HG03565 (cell line): ENCODE results near the gene TRIM56.
"Not testable (repeated sequence)": the region's sequence is repeated elsewhere in the genome, so short reads cannot be mapped to it uniquely, and the experiment has no call there.

Experiments used
- ATAC-seq: cut with Tn5 transposase; IDR thresholded peaks from one replicate; pipeline ENCODE4 v1.9.1; 2021; ENCODE audit warnings: mild to moderate bottlenecking, moderate library complexity; ENCODE audit not compliant: unreplicated experiment

TRIM56 gene

DNA sequence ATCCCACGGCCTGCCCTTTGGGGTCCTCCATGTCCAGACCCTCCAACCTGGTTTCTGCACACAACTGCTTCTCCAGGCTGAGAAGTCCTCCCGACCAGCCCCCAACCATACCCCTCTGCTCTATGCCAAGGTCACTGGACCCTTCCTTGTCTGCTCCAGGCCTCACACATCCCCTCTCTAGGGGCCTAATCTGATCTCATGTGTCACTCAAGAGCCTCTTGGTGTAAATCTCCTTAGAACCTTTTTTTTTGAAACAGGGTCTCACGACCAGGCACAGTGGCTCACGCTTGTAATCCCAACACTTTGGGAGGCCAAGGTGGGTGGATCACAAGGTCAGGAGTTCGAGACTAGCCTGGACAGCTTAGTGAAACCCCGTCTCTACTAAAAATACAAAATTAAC, 24.1 kb downstream of the TRIM56 start:
- ATAC-seq, result no peak

DNA sequence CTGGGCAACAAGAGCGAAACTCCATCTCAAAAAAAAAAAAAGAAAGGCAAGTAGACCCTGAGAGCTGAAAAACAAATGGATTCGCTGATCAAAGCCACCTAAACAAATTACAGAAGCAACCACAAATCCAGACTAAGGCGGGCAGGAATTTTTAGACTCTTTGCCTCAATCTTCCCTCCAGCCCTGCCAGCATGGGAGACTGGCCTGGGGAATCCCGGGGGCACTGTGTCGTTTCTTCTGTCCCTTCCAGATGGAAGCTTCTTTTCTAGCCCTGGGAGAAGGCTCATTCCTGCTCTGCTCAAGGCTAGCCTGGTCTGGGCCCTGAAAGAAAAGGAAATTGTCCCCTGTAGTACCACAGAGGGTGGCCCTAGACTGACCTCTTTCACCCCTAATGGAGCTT, 26.0 kb downstream of the TRIM56 start:
- no peak for ATAC-seq

DNA sequence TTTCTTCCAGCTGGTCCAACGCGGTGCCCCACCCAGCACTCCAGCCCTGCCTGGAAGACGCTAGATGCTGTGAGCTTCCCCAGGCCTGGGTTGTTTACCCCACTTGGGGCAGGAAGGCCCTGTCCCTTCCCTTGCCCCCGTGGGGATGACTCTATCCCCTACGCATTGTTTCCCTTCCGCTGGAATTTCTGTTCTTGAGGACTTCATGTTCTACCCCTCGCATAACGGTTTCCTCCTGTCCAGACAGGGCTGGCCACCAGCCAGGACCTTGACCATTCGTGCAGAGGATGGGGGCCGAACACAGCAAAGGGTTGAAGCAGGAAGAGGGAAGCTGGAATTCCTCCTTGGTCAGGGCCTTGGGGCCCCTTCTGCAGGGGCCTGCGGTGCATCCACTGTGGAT, 27.0 kb downstream of the TRIM56 start:
- no peak for ATAC-seq

DNA sequence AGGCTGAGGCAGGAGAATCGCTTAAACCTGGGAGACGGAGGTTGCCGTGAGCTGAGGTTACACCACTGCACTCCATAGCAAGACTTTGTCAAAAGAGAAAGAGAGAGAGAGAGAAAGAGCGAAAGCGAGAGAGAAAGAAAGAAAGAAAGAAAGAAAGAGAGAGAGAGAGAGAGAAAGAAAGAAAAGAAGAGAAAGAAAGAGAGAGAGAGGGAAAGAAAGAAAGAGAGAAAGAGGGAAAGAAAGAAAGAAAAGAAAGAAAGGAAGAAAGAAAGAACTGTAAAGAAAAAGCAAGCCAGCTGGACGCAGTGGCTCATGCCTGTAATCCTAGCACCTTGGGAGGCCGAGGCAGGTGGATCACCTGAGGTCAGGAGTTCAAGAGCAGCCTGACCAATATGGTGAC, 27.9 kb downstream of the TRIM56 start:
- ATAC-seq, result not testable (repeated sequence)

DNA sequence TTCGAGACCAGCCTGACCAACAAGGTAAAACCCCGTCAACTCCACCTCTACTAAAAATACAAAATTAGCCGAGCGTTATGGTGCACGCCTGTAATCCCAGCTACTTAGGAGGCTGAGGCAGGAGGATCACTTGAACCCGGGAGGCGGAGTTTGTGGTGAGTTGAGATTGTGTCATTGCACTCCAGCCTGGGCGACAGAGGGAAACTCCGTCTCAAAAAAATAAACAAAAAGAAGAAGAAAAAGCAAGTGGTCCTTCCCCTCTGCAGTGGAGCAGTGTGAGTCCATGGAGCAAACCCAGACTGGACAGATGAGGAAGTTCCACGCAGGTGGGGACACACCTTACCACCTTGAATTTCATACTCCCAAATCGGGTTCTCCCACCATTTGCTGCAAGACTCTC, 28.6 kb downstream of the TRIM56 start:
- no peak for ATAC-seq

DNA sequence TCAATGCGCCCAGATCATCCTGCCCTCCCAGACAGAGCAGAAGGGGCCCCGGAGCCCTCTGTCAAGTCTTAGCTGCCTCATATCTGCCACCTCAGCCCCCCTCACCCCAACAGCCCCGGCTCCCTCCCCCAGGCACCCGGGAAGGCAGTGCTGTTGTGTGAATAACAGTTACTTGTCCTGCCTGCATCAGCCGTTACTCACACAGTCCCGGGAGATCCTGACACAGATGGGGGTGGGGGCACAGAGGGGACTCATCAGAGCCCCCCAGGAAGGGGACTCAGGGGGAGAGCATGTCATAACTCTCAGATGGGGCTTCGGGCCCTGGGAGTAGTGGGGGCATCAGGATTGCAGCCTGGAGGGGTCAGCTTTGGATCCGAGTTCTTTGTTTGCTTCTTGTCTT, 29.2 kb downstream of the TRIM56 start:
- ATAC-seq, result no peak

DNA sequence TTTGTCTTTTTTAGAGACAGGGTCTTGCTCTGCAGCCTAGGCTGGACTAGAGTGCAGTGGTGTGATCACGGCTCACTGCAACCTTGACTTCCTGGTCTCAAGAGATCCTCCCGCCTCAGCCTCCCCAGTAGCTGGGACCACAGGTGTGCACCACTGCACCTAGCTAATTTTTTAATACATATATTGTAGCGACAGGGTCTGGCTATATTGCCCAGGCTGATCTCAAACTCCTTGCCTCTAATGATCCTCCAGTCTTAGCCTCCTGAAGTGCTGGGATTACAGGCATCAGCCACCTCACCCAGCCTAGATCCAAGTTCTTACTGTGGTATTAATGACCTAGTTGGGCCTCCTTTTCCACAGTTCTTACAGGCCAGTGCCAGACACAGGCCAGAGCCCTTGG, 29.9 kb downstream of the TRIM56 start:
- no peak for ATAC-seq

DNA sequence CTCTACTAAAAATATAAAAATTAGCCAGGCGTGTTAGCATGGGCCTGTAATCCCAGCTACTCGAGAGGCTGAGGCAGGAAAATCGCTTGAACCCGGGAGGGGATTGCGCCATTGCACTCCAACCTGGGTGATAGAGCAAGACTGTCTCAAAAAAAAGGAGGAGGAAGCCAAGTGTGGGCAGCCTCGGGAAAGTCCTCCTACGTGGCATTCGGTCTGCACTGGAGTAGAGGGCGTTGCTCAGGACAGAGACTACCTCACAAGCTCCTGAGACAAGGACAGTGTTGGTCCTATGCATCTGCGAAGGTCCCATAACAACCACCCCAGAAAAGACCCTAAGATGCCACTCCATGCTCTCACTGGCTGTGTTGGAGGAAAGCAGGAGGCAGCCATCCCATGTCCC, 31.6 kb downstream of the TRIM56 start:
- no peak for ATAC-seq

DNA sequence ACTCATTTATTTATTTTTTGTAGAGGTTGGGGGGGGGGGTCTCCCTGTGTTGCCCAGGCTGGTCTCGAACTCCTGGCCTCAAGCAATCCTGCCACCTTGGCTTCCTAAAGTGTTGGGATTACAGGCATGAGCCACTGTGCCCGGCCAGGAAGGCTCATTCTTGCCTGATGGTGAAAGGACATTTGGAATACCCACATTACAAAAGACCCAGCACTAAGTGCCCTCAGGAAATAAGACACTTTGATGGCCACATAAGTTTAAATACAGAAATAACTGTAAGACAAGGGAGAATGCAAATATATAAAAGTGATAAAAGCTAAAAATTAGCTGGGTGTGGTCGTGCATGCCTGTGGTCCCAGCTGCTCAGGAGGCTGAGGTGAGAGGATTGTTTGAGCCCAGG, 33.6 kb downstream of the TRIM56 start:
- ATAC-seq, result no peak

DNA sequence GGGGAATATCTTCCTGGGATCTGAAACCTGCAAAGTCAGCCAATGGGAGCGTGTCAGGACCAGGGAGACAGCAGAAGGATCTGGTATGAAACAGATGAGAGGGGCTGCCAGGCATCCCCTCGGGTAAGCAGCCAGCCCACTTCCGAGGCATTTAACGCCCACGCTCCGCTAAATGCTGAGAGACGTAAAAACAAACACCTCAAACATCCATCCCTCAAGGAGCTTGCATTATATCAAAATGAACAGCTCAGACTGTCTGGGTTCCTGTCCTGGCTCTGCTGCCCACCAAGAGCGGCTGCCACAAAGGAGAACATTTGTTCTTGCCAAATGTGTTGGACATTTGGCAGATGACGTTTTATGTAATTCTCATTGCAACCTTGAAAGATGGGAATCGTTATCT, 34.6 kb downstream of the TRIM56 start:
- ATAC-seq, result no peak

DNA sequence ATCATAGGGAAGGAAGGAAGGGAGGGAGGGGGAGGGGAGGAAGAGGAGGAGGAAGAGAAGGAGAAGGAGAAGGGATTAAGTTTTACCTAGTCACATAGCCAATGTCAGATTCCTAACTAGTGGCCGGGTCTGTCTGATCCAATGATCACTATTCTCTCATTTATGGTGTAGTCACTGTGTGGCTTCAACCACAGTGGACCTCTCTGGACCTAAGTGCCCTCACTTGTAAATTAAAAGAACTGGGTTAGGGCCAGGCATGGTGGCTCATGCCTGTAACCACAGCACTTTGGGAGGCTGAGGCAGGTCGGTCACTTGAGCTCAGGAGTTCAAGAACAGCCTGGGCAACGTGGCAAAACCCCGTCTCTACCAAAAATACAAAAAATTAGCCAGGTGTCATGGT, 35.0 kb downstream of the TRIM56 start:
- ATAC-seq, result no peak

DNA sequence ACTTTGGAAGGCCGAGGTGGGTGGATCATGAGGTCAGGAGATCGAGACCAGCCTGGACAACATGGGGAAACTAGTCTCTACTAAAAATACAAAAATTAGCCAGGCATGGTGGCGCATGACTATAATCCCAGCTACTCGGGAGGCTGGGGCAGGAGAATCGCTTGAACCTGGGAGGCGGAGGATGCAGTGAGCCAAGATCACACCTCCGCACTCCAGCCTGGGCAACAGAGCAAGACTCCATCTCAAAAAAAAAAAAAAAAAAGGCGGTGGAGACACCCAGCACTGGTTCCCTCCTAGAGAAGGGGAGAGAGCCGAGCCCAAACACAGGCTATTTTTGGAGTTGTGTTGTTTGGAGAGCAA, 36.3 kb downstream of the TRIM56 start:
- not testable (repeated sequence) for ATAC-seq

DNA sequence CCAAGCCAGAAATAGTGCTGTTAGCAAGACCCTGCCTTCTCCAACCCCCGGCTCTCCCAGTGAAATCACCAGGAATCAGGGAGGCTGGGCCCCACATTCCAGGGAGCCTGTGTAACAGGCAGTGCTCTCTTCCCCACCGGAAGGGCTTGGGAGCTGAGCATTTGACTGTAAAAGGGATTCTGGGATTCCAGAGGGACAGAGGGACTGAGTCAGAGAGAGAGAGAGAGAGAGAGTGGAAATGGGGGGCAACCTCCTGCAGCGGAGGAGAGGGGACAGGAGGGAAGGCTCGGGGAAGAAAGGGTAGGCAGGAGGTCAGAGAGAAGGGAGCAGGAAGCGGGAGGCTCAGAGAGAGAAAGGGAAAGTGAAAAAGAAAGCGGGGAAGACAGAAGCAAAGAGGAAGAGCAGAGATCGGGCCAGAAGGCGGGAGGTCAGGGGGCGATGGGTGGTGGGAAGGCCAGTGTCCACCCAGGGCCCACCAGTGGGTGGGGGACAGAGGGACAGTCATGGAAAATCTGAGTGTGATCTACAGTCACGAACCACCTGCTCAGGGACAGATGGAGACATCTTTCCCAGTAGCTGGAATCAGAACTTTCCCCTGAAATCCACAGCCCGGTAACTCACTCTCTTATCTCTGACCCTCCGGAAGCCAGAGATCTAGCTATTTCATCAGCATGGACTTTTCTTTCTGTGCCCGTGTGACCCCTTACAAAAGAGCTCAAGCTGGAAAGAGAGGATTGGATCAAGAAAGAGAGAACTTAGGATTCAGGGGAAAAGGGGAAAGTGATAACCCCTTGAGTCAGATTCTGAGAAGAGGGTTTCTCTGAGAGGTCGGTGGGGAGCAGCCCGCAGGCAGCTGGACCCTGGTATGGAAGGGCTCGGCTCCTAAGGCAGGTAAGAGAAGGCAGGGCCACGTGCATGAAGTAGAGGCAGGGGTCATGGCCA, 37.0 kb downstream of the TRIM56 start:
- ATAC-seq, result no peak

DNA sequence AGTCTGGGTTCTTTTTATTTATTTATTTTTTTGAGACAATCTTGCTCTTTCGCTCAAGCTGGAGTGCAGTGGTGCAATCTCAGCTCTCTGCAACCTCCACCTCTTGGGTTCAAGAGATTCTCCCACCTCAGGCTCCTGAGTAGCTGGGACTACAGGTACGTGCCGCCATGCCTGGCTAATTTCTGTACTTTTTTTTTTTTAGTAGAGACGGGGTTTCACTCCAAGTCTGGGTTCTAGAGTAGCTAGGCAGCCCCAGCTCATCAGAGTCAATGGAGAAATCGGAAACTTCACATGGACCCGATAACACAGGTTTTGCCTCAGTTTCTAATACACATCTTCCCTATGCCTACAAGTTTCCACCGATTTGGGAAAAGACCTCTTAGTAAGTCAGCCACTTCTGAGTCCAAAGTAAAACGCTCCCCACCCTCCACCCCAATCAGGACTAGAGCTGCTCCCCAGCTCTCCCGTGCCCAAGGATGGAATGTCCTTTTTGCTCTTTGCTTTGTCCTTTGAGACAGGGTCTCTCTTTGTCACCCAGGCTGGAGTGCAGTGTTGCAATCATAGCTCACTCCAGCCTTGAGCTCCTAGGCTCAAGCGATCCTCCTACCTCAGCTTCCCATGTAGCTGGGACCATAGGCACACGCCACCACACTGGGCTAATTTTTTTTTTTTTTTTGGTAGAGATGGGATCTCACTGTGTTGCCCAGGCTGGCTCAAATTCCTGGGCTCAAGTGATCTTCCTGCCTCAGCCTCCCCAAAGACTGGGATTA, 37.8 kb downstream of the TRIM56 start:
- no peak for ATAC-seq

DNA sequence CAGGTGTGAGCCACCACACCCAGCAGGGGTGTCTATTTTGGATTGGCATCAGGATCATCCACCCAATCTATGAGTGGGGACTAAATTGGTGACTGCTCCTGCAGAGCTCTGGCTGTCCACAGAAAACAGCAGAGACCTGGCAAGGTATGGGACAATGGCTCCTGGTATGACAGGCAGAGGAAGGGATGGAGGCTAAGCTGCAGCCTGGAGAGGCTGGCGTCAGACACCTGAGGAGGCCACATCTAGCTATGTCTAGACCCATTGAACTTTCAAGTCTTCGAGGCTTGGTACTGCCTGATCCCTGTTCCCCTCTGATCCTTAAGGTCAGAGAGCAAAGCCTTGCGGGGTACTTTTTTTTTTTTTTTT, 38.4 kb downstream of the TRIM56 start:
- no peak for ATAC-seq

DNA sequence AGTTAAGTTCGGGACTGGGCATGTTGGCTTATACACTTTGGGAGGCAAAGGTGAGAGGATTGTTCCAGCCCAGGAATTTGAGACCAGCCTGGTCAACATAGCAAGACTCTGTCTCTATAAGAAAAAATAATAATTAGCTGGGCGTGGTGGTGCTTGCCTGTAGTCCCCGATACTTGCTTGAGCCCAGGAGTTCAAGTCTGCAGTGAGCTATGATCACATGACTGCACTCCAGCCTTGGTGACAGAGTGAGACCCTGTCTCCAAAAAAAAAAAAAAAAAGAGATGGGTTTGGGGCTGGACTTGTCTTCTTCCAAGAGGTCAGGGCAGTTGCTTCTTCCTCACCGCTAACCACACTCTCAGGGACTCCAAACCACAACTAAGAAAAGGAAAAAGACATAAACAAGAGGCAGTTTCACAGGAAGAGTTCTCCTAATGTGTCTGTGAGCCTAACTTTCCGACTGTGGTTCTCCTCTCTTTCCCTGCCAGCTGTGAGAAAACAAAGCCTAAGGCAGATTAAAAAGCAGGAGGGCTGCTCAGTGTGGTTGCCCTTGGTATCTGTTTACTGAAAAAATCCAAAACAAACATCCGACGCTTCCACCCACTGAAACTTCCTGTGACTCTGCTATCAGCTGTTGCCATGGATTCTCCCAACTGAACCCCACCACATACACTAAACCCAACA, 39.2 kb downstream of the TRIM56 start:
- ATAC-seq, result no peak

DNA sequence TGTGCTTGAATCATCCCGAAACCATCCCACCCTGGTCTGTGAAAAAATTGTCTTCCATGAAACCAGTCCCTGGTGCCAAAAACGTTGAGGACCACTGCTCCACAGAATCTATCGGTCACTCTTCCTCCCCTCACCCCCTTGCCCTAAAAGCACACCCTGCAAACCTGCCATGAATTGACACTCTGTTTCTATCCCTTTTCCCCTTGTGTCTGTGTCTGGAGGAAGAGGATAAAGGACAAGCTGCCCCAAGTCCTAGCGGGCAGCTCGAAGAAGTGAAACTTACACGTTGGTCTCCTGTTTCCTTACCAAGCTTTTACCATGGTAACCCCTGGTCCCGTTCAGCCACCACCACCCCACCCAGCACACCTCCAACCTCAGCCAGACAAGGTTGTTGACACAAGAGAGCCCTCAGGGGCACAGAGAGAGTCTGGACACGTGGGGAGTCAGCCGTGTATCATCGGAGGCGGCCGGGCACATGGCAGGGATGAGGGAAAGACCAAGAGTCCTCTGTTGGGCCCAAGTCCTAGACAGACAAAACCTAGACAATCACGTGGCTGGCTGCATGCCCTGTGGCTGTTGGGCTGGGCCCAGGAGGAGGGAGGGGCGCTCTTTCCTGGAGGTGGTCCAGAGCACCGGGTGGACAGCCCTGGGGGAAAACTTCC, 40.8 kb downstream of the TRIM56 start:
- ATAC-seq, result no peak

DNA sequence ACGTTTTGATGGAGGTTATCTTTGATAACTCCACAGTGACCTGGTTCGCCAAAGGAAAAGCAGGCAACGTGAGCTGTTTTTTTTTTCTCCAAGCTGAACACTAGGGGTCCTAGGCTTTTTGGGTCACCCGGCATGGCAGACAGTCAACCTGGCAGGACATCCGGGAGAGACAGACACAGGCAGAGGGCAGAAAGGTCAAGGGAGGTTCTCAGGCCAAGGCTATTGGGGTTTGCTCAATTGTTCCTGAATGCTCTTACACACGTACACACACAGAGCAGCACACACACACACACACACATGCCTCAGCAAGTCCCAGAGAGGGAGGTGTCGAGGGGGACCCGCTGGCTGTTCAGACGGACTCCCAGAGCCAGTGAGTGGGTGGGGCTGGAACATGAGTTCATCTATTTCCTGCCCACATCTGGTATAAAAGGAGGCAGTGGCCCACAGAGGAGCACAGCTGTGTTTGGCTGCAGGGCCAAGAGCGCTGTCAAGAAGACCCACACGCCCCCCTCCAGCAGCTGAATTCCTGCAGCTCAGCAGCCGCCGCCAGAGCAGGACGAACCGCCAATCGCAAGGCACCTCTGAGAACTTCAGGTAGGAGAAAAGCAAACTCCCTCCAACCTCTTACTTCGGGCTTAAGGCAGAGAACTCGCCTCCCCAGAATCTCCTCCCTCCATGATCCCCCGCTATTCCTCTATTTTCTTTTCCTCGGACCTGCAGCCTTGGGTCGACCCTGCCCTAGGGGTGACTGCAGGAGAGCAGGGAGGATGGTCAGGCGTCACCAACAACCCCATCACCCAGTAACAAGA, 41.6 kb downstream of the TRIM56 start, which contains the start of gene SERPINE1:
Gene SERPINE1 (plus strand): TSS at position 454 of the 809 bp plus-strand sequence. CDS start 1,290 bp downstream, outside the sequence.
- no peak for ATAC-seq

DNA sequence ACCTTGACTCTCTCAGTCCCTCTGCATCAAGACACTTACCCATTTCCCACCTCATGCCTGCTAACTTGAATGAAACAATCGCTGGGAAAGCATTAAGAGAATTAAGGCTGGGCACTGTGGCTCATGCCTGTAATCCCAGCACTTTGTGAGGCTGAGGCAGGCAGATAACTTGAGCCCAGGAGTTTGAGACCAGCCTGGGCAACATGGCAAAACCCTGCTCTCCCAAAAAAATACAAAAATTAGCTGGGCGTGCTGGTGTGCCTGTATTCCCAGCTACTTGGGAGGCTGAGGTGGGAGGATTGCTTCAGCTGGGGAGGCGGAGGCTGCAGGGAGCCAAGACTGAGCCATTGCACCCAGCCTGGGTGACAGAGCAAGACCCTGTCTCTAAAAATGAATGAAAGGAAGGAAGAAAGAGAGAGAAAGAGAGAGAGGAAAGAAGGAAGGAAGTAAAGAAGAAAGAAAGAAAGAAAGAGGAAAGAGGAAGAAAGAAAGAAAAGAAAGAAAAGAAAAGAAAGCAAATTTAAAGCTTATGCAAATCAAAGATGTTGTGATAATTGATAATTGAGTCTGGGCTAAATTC, 42.3 kb downstream of the TRIM56 start:
- ATAC-seq, result no peak
